Measurements from ENCODE around the gene ARSB. TPM values are rescaled to one million over a fixed set of nuclear protein-coding genes. Genes with fewer than 3 reads are reported as not detected.

The ARSB gene
- total RNA-seq, 1 donor from 2014 or later, result 21.4 TPM

GRCh38 chr5:78889369-78890140 lies 95.6 kb downstream of the ARSB start:
- H3K4me3 Mint-ChIP-seq, result no peak overlapping the region
- H3K9me3 Mint-ChIP-seq, result no peaks in the 10 kb centered on the region
- DNase-seq (ENCODE audit: low spot score in 2 of 2, unreplicated experiment in 2 of 2), result no peak
- H3K4me1 Mint-ChIP-seq, result peaks cover 23% of the 10 kb centered on the region
- no peaks in the 10 kb centered on the region for H3K27me3 Mint-ChIP-seq (ENCODE audit: low read depth)
- TF ChIP-seq, protein P1, sequence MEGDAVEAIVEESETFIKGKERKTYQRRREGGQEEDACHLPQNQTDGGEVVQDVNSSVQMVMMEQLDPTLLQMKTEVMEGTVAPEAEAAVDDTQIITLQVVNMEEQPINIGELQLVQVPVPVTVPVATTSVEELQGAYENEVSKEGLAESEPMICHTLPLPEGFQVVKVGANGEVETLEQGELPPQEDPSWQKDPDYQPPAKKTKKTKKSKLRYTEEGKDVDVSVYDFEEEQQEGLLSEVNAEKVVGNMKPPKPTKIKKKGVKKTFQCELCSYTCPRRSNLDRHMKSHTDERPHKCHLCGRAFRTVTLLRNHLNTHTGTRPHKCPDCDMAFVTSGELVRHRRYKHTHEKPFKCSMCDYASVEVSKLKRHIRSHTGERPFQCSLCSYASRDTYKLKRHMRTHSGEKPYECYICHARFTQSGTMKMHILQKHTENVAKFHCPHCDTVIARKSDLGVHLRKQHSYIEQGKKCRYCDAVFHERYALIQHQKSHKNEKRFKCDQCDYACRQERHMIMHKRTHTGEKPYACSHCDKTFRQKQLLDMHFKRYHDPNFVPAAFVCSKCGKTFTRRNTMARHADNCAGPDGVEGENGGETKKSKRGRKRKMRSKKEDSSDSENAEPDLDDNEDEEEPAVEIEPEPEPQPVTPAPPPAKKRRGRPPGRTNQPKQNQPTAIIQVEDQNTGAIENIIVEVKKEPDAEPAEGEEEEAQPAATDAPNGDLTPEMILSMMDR (IDR thresholded peaks at IDR 0.05; ENCODE audit: unreplicated experiment), result no peak
- no peak overlapping the region for H3K27ac Mint-ChIP-seq
- peaks cover 1% of the 10 kb centered on the region for H3K36me3 Mint-ChIP-seq

DNA sequence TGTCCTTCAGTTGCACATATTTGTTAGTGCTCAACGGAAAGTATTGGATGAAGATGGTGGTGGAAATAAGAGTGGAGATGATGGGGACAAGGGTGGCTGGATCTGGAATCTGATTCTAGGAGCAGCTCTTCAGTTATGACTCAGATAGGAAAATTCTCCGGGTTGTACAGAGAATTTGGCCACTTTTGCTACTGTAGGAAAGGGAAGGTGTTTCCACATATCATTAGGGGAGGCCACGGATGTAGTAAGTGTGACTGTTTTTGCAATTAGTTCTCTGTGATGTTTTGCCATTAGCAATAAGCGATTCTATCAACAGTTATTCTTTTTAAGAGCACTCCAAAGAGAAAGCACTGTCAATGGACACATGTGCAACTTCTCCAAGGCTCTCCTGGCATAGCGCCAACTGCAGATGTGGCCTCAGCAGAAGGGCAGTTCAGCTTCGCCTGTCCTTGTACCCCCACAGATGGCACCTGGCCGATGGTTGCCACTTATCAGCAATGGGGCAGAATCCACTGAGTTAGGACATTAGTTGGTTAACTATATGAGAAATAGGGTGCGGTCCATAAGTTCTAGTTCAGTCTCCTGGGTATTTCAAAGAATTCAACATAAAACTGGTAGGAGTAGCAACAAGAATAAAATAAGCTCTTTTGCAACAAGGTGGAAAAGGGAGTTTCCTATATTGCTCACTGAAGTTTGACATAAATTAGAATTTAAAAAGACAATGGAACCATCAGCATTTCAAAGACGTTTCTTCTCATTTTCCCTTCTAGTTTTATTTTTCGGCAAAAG lies 96.3 kb downstream of the ARSB start:
- TF ChIP-seq, protein P1 (IDR thresholded peaks at IDR 0.05; ENCODE audit: unreplicated experiment), result no peak
- DNase-seq (ENCODE audit: low spot score in 2 of 2, unreplicated experiment in 2 of 2), result no peak
- H3K4me1 Mint-ChIP-seq, result peaks cover 17% of the 10 kb centered on the region
- H3K27me3 Mint-ChIP-seq (ENCODE audit: low read depth), result no peaks in the 10 kb centered on the region
- H3K27ac Mint-ChIP-seq, result no peak overlapping the region
- H3K36me3 Mint-ChIP-seq, result peaks cover 1% of the 10 kb centered on the region
- H3K4me3 Mint-ChIP-seq, result no peak overlapping the region
- H3K9me3 Mint-ChIP-seq, result no peaks in the 10 kb centered on the region

GRCh38 chr5:78887384-78888118 lies 97.6 kb downstream of the ARSB start:
- Mint-ChIP-seq H3K4me3 (no peak overlapping the region), H3K4me1 (peaks cover 13% of the 10 kb centered on the region), H3K27ac (no peak overlapping the region), H3K9me3 (no peaks in the 10 kb centered on the region), H3K27me3 (ENCODE audit: low read depth) (no peaks in the 10 kb centered on the region), H3K36me3 (peaks cover 1% of the 10 kb centered on the region)
- DNase-seq (ENCODE audit: low spot score in 2 of 2, unreplicated experiment in 2 of 2), result no peak
- TF ChIP-seq, protein P1 (IDR thresholded peaks at IDR 0.05; ENCODE audit: unreplicated experiment), result no peak

- DNase-seq (ENCODE audit: low spot score in 2 of 2, unreplicated experiment in 2 of 2), result no peak
- H3K4me1 Mint-ChIP-seq, result peaks cover 15% of the 10 kb centered on the region
- TF ChIP-seq, protein P1 (IDR thresholded peaks at IDR 0.05; ENCODE audit: unreplicated experiment), result peak; percentile 55
- no peak overlapping the region for H3K4me3 Mint-ChIP-seq
- H3K9me3 Mint-ChIP-seq, result no peaks in the 10 kb centered on the region
- no peak overlapping the region for H3K27ac Mint-ChIP-seq
- no peaks in the 10 kb centered on the region for H3K27me3 Mint-ChIP-seq (ENCODE audit: low read depth)
- H3K36me3 Mint-ChIP-seq, result peaks cover 1% of the 10 kb centered on the region
These were observed 98.5 kb downstream of the ARSB start for GRCh38 chr5:78886341-78887230.

GRCh38 chr5:78881884-78882283 lies 103.2 kb downstream of the ARSB start:
- DNase-seq (ENCODE audit: low spot score in 2 of 2, unreplicated experiment in 2 of 2), result no peak
- Mint-ChIP-seq H3K36me3 (peaks cover 4% of the 10 kb centered on the region), H3K27me3 (ENCODE audit: low read depth) (no peaks in the 10 kb centered on the region), H3K9me3 (no peaks in the 10 kb centered on the region), H3K4me3 (no peak overlapping the region), H3K4me1 (peaks cover 3% of the 10 kb centered on the region), H3K27ac (no peak overlapping the region)
- TF ChIP-seq, protein P1 (IDR thresholded peaks at IDR 0.05; ENCODE audit: unreplicated experiment), result no peak
